PC-3 (cell line): ENCODE data around the gene PSMB2. TPM values are rescaled to one million over a fixed set of nuclear protein-coding genes. Genes with fewer than 3 reads are reported as not detected.

Experiments
- ATAC-seq: fragments of 200-7000 bp; cut with Tn5 transposase; 2 replicates; pipeline ENCODE4 v1.9.1; 2020; ENCODE audit warnings: mild to moderate bottlenecking, moderate library complexity
- BruUV-seq: library from RNA; stranded (reverse); fragments of 400-500 nt; replicated peaks from 2 replicates; lab custom pipeline; 2021; lab: Mats Ljungman, UMichigan
- CTCF ChIA-PET: fragments of 300-600 bp; sonication (Branson Sonifier 250); formaldehyde crosslinking; loops from one replicate; lab custom pipeline; 2022; ENCODE audit warnings: antibody characterized with exemption; lab: Charles Lee
- POLR2A ChIA-PET: fragments of 300-600 bp; sonication (Branson Sonifier 250); formaldehyde crosslinking; loops from one replicate; lab custom pipeline; 2022; ENCODE audit warnings: antibody characterized with exemption; ENCODE audit not compliant: unreplicated experiment; lab: Charles Lee
- DNase-seq: peaks from one replicate; pipeline ENCODE4 v3.0.0-alpha.2; 2015
- H2AFZ ChIP-seq: fragments of 300-600 bp; sonication (generic); 2 replicates; pipeline ENCODE4 v1.6.0; 2016; ENCODE audit warnings: antibody characterized with exemption, low read length
- H3F3A ChIP-seq: fragments of 300-600 bp; sonication (generic); one replicate; pipeline ENCODE4 v1.6.0; 2017; ENCODE audit warnings: antibody characterized with exemption, low read length, control low read depth, mild to moderate bottlenecking; ENCODE audit not compliant: unreplicated experiment
- H3K27ac ChIP-seq: fragments of 300-600 bp; sonication (generic); 2 replicates; pipeline ENCODE4 v1.5.1; 2016; ENCODE audit warnings: mild to moderate bottlenecking, low read length
- H3K27me3 ChIP-seq: fragments of 300-600 bp; sonication (generic); 2 replicates; pipeline ENCODE4 v1.6.1; 2016; ENCODE audit warnings: low read length, mixed read lengths
- H3K36me3 ChIP-seq: fragments of 300-600 bp; sonication (generic); 2 replicates; pipeline ENCODE4 v1.6.1; 2016; ENCODE audit warnings: low read depth, mixed run types, low read length, mixed read lengths
- H3K4me1 ChIP-seq: fragments of 300-600 bp; sonication (generic); 2 replicates; pipeline ENCODE4 v1.5.1; 2016; ENCODE audit warnings: low read length; ENCODE audit not compliant: insufficient read depth
- H3K4me2 ChIP-seq: fragments of 300-600 bp; sonication (generic); 2 replicates; pipeline ENCODE4 v1.6.0; 2016; ENCODE audit warnings: low read length
- H3K4me3 ChIP-seq: fragments of 300-600 bp; sonication (generic); 2 replicates; pipeline ENCODE4 v1.5.1; 2016; ENCODE audit warnings: mild to moderate bottlenecking, low read length, mixed read lengths
- H3K79me2 ChIP-seq: fragments of 300-600 bp; sonication (generic); 2 replicates; pipeline ENCODE4 v1.6.1; 2017; ENCODE audit warnings: low read length, mixed read lengths
- H3K9ac ChIP-seq: fragments of 300-600 bp; sonication (generic); 2 replicates; pipeline ENCODE4 v1.6.0; 2016; ENCODE audit warnings: mild to moderate bottlenecking, low read length
- H3K9me2 ChIP-seq: fragments of 300-600 bp; sonication (generic); replicated peaks from 2 replicates; pipeline ENCODE4 v1.6.1; 2016; ENCODE audit warnings: mixed run types, low read length, mixed read lengths
- H3K9me3 ChIP-seq: fragments of 300-600 bp; sonication (generic); 2 replicates; pipeline ENCODE4 v1.6.1; 2016; ENCODE audit warnings: low read length, mixed read lengths
- H4K20me1 ChIP-seq: fragments of 300-600 bp; sonication (generic); 2 replicates; pipeline ENCODE4 v1.6.1; 2016; ENCODE audit warnings: low read length, mixed read lengths
- EZH2 ChIP-seq: fragments of 300-600 bp; sonication (generic); IDR thresholded peaks from one replicate; pipeline ENCODE4 v1.6.1; 2017; ENCODE audit warnings: antibody characterized with exemption, mild to moderate bottlenecking, low read length; ENCODE audit not compliant: unreplicated experiment
- EZH2phosphoT487 ChIP-seq: fragments of 300-600 bp; sonication (generic); IDR thresholded peaks from 2 replicates; pipeline ENCODE4 v1.6.1; 2018; ENCODE audit warnings: mild to moderate bottlenecking, antibody characterized with exemption, low read length, borderline replicate concordance
- intact Hi-C: fragments of 100-400 bp; cut with micrococcal nuclease; formaldehyde crosslinking; loops from 2 replicates; pipeline ENCODE4 v1.9.0; 2023
- total RNA-seq: library from RNA; depleted of rRNA; stranded (reverse); fragments of >200 nt; gene quantifications from 2 replicates; pipeline ENCODE4 v1.2.3, GENCODE V29; 2014
- TF ChIP-seq, protein P1 (sequence below): fragments of 300-600 bp; sonication (generic); conservative IDR thresholded peaks from 2 replicates; pipeline ENCODE4 v1.5.1; 2017; ENCODE audit warnings: antibody characterized with exemption, low read depth, mild to moderate bottlenecking, low read length

Gene PSMB2
- total RNA-seq, 1 experiment from 2014 or later = 61.2 TPM

GRCh38 chr1:35559317-35559944 is 81.9 kb downstream of the PSMB2 start:
- intact Hi-C loops = no loop called here
- peaks cover 5% of the 10 kb centered on the region; the same call in 1 of the 2 replicates for H3K36me3 ChIP-seq
- no peaks in the 10 kb centered on the region for H3K27me3 ChIP-seq
- H4K20me1 ChIP-seq = no peaks in the 10 kb centered on the region
- no peak overlapping the region for H3K27ac ChIP-seq
- TF ChIP-seq EZH2 (no peak), EZH2phosphoT487 (no peak)
- TF ChIP-seq, protein P1, sequence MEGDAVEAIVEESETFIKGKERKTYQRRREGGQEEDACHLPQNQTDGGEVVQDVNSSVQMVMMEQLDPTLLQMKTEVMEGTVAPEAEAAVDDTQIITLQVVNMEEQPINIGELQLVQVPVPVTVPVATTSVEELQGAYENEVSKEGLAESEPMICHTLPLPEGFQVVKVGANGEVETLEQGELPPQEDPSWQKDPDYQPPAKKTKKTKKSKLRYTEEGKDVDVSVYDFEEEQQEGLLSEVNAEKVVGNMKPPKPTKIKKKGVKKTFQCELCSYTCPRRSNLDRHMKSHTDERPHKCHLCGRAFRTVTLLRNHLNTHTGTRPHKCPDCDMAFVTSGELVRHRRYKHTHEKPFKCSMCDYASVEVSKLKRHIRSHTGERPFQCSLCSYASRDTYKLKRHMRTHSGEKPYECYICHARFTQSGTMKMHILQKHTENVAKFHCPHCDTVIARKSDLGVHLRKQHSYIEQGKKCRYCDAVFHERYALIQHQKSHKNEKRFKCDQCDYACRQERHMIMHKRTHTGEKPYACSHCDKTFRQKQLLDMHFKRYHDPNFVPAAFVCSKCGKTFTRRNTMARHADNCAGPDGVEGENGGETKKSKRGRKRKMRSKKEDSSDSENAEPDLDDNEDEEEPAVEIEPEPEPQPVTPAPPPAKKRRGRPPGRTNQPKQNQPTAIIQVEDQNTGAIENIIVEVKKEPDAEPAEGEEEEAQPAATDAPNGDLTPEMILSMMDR = no peak
- peaks cover 38% of the 10 kb centered on the region for H3K79me2 ChIP-seq
- POLR2A ChIA-PET = no interaction called here
- H3K9me3 ChIP-seq = no peaks in the 10 kb centered on the region
- H3K9me2 ChIP-seq = no peaks in the 10 kb centered on the region
- peaks cover 10% of the 10 kb centered on the region for H3F3A ChIP-seq
- no peak overlapping the region for H3K9ac ChIP-seq
- H3K4me3 ChIP-seq = no peak overlapping the region; the same call in 1 of the 2 replicates
- CTCF ChIA-PET = no interaction called here
- ATAC-seq (no peak), DNase-seq (no peak)
- H3K4me1 ChIP-seq = peaks cover 25% of the 10 kb centered on the region
- no TSS peak for BruUV-seq
- H2AFZ ChIP-seq = no peak overlapping the region
- peak overlapping the region; percentile 96 for H3K4me2 ChIP-seq

GRCh38 chr1:35558374-35559316 is 82.7 kb downstream of the PSMB2 start:
- Histone ChIP-seq H3K27ac (no peak overlapping the region), H3K9ac (peak overlapping the region; percentile 95), H4K20me1 (no peaks in the 10 kb centered on the region), H3K27me3 (no peaks in the 10 kb centered on the region), H2AFZ (peak overlapping the region; percentile 83; the same call in 1 of the 2 replicates), H3K36me3 (peaks cover 7% of the 10 kb centered on the region; the same call in 1 of the 2 replicates), H3K9me3 (no peaks in the 10 kb centered on the region), H3F3A (peaks cover 10% of the 10 kb centered on the region), H3K4me3 (peak overlapping the region; percentile 78), H3K79me2 (peaks cover 46% of the 10 kb centered on the region), H3K9me2 (no peaks in the 10 kb centered on the region), H3K4me1 (peaks cover 33% of the 10 kb centered on the region), H3K4me2 (peak overlapping the region; percentile 96)
- DNase-seq = no peak
- ChIA-PET POLR2A (no interaction called here), CTCF (no interaction called here)
- intact Hi-C loops = no loop called here
- no peak for ATAC-seq
- no TSS peak for BruUV-seq
- TF ChIP-seq, protein P1 = no peak
- TF ChIP-seq EZH2 (no peak), EZH2phosphoT487 (no peak)
